AG10803 (cell line): ENCODE data around the gene FOXJ3.

Source experiments
- DNase-seq: peaks from one replicate; pipeline ENCODE4 v3.0.0; 2010; ENCODE audit warnings: low read depth
- H3K4me3 ChIP-seq: 2 replicates; pipeline ENCODE4 v1.5.1; 2011; ENCODE audit warnings: mild to moderate bottlenecking, low read length, control low read depth
- TF ChIP-seq, protein P1 (sequence below): conservative IDR thresholded peaks from 2 replicates; pipeline ENCODE4 v1.5.1; 2011; ENCODE audit warnings: mild to moderate bottlenecking, low read length, control low read depth, inconsistent platforms

Gene FOXJ3

GRCh38 chr1:42350086-42350485 is 15.1 kb upstream of the FOXJ3 start:
- TF ChIP-seq, protein P1, sequence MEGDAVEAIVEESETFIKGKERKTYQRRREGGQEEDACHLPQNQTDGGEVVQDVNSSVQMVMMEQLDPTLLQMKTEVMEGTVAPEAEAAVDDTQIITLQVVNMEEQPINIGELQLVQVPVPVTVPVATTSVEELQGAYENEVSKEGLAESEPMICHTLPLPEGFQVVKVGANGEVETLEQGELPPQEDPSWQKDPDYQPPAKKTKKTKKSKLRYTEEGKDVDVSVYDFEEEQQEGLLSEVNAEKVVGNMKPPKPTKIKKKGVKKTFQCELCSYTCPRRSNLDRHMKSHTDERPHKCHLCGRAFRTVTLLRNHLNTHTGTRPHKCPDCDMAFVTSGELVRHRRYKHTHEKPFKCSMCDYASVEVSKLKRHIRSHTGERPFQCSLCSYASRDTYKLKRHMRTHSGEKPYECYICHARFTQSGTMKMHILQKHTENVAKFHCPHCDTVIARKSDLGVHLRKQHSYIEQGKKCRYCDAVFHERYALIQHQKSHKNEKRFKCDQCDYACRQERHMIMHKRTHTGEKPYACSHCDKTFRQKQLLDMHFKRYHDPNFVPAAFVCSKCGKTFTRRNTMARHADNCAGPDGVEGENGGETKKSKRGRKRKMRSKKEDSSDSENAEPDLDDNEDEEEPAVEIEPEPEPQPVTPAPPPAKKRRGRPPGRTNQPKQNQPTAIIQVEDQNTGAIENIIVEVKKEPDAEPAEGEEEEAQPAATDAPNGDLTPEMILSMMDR = no peak
- H3K4me3 ChIP-seq = no peak overlapping the region
- DNase-seq = no peak

DNA sequence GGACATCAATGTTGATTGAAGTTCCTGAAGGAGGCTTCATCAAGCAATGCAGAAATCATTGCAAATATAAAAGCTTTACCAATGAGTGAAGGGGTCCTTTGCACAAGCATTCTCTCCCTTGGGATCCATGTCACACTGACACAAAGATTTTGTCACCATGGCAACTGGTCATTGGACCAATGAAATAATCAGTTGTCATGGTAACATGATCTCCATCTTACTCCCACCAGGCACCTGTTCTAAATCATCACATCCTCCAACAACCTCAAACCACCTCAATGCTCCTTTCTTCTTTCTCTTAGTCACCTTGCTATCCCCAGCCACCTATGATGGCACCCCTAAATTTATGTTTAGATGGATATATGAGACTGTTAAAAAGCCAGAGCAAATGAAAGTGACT is 13.5 kb upstream of the FOXJ3 start:
- DNase-seq = no peak
- TF ChIP-seq, protein P1 = no peak
- no peak overlapping the region for H3K4me3 ChIP-seq

DNA sequence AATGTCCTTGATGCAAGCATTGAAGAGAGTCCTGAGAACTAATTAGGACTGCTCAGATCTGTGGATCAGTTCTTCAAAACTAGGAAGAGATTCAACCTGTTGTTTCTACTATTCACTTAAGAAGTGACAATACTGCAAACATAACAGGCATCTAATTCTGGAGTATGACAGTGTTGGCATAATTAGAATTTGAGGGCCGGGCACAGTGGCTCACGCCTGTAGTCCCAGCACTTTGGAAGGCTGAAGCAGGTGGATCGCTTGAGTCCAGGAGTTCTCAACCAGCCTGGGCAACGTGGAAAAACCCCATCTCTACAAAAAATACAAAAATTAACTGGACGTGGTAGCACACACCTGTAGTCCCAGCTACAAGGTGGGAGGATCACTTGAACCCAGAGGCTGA is 8.0 kb upstream of the FOXJ3 start:
- no peak overlapping the region for H3K4me3 ChIP-seq
- peak; percentile 13 for DNase-seq
- TF ChIP-seq, protein P1 = no peak

DNA sequence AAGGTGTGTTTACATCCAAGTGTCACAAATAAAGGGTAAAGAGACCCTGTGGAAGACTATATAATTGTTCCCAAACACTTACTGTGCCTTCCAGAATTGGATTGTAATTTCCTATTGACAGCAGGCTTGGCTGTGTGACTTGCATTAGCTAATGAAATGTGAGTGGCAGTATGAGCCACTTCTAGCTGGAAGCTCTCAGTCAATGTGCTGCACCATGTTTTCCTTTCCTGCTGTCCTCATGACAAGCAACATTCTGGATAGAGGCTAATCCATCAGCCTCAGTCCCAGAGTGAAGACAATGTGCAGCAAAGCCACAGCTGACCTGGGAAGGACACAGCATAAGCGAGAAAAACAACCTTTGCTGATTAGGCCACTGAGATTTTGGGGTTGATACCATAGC is 5.9 kb upstream of the FOXJ3 start:
- TF ChIP-seq, protein P1 = no peak
- H3K4me3 ChIP-seq = no peak overlapping the region
- DNase-seq = no peak

GRCh38 chr1:42340093-42340492 is 5.1 kb upstream of the FOXJ3 start:
- TF ChIP-seq, protein P1 = no peak
- no peak for DNase-seq
- H3K4me3 ChIP-seq = no peak overlapping the region

GRCh38 chr1:42336978-42337377 is 1.9 kb upstream of the FOXJ3 start:
- DNase-seq = no peak
- no peak overlapping the region for H3K4me3 ChIP-seq
- TF ChIP-seq, protein P1 = no peak

- H3K4me3 ChIP-seq = peak overlapping the region; percentile 97
- TF ChIP-seq, protein P1 = no peak
- peak; percentile 78 for DNase-seq
Observed at GRCh38 chr1:42335809-42336518, 929 bp upstream of the FOXJ3 start.
